Measurements from ENCODE around the gene ST3GAL4. TPM values are rescaled to one million over a fixed set of nuclear protein-coding genes. Genes with fewer than 3 reads are reported as not detected.

The ST3GAL4 gene
- total RNA-seq, 1 experiment from 2014 or later: 13.1 TPM

DNA sequence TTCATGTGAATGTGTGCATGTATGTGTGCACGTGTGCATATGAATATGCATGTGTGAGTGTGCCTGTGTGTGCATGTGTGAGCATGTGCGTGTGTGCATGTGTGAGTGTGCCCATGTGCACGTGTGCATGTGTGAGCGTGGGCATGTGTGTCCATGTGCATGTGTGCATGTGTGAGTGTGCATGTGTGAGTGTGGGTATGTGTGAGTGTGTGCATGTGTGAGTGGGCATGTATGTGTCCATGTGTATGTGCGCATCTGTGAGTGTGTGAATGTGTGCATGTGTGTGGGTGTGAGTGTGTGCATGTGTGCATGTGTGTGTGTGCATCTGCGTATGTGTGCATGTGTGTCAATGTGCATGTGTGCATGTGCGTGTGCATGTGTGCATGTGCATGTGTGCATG, 94.7 kb downstream of the ST3GAL4 start:
- Histone ChIP-seq H3K9me2 (ENCODE audit: insufficient read depth) (no peaks in the 10 kb centered on the region), H3K9me3 (ENCODE audit: control insufficient read depth in 1 of 2, insufficient read depth in 1 of 2, low read depth in 1 of 2, low read length in 2 of 2) (peaks cover 0 to 8% of the 10 kb centered on the region in 2 experiments; a peak in 1 of 4 replicates), H3K27me3 (ENCODE audit: insufficient read depth, low read length) (no peaks in the 10 kb centered on the region), H3K9ac (ENCODE audit: low read length) (no peak overlapping the region), H3K4me3 (replicated peaks in 1 of 2; ENCODE audit: low read depth in 1 of 2, low read length in 2 of 2) (no peak overlapping the region), H3K27ac (ENCODE audit: low read depth, low read length) (no peak overlapping the region), H2AFZ (ENCODE audit: low read depth, low read length, poor library complexity, severe bottlenecking) (no peak overlapping the region), H3K79me2 (ENCODE audit: insufficient read depth, low read length) (no peaks in the 10 kb centered on the region), H3K36me3 (ENCODE audit: control insufficient read depth in 1 of 2, insufficient read depth in 2 of 2, low read length in 2 of 2) (no peaks in the 10 kb centered on the region), H3K4me1 (ENCODE audit: control insufficient read depth in 1 of 2, insufficient read depth in 2 of 2, low read length in 2 of 2) (no peaks in the 10 kb centered on the region), H3K4me2 (ENCODE audit: low read length) (no peak overlapping the region), H4K20me1 (ENCODE audit: insufficient read depth) (no peaks in the 10 kb centered on the region)
- BruUV-seq (replicated peaks): no TSS peak
- ChIA-PET POLR2A (no interaction called here), CTCF (no interaction called here), RAD21 (ENCODE audit: low non-redundant PET in 1 of 2, low total read pairs in 2 of 2, uncharacterized antibody in 2 of 2, unreplicated experiment in 2 of 2) (no interaction called here)
- TF ChIP-seq, protein P1, sequence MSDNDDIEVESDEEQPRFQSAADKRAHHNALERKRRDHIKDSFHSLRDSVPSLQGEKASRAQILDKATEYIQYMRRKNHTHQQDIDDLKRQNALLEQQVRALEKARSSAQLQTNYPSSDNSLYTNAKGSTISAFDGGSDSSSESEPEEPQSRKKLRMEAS (IDR thresholded peaks at IDR 0.05): no peak
- TF ChIP-seq POLR2A (IDR thresholded peaks at IDR 0.05; ENCODE audit: borderline replicate concordance, extremely low read depth, insufficient read depth, insufficient read length) (no peak), ZNF274 (IDR thresholded peaks at IDR 0.05; ENCODE audit: low read depth, low read length) (no peak), ZFX (IDR thresholded peaks at IDR 0.05) (no peak), CBX3 (IDR thresholded peaks at IDR 0.05; ENCODE audit: low read depth) (no peak), JUND (IDR thresholded peaks at IDR 0.05) (no peak), TCF7L2 (IDR thresholded peaks at IDR 0.05; ENCODE audit: borderline replicate concordance, extremely low read depth, insufficient read depth, insufficient read length) (no peak), EGR1 (IDR thresholded peaks at IDR 0.05; ENCODE audit: low read depth) (no peak), SIN3A (IDR thresholded peaks at IDR 0.05; ENCODE audit: low read depth) (no peak), SRF (IDR thresholded peaks at IDR 0.05; ENCODE audit: low read depth) (no peak), ELF1 (IDR thresholded peaks at IDR 0.05; ENCODE audit: borderline replicate concordance, low read depth) (no peak), CEBPB (IDR thresholded peaks at IDR 0.05; ENCODE audit: low read depth) (no peak), YY1 (IDR thresholded peaks at IDR 0.05; ENCODE audit: extremely low read depth, insufficient replicate concordance, low read depth, low read length) (no peak), RAD21 (IDR thresholded peaks at IDR 0.05; ENCODE audit: low read depth) (no peak), EZH2phosphoT487 (IDR thresholded peaks at IDR 0.05; ENCODE audit: borderline replicate concordance) (no peak), POLR2AphosphoS5 (IDR thresholded peaks at IDR 0.05; ENCODE audit: low read depth, low read length) (no peak)
- TF ChIP-seq, protein P2, sequence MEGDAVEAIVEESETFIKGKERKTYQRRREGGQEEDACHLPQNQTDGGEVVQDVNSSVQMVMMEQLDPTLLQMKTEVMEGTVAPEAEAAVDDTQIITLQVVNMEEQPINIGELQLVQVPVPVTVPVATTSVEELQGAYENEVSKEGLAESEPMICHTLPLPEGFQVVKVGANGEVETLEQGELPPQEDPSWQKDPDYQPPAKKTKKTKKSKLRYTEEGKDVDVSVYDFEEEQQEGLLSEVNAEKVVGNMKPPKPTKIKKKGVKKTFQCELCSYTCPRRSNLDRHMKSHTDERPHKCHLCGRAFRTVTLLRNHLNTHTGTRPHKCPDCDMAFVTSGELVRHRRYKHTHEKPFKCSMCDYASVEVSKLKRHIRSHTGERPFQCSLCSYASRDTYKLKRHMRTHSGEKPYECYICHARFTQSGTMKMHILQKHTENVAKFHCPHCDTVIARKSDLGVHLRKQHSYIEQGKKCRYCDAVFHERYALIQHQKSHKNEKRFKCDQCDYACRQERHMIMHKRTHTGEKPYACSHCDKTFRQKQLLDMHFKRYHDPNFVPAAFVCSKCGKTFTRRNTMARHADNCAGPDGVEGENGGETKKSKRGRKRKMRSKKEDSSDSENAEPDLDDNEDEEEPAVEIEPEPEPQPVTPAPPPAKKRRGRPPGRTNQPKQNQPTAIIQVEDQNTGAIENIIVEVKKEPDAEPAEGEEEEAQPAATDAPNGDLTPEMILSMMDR (IDR thresholded peaks at IDR 0.05 in 2 of 3, conservative IDR thresholded peaks at IDR 0.05 in 1 of 3; ENCODE audit: borderline replicate concordance in 1 of 3, insufficient read depth in 1 of 3, low read depth in 2 of 3, low read length in 2 of 3): no peak
- TF ChIP-seq, protein P3, sequence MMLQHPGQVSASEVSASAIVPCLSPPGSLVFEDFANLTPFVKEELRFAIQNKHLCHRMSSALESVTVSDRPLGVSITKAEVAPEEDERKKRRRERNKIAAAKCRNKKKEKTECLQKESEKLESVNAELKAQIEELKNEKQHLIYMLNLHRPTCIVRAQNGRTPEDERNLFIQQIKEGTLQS (IDR thresholded peaks at IDR 0.05): no peak
- TF ChIP-seq, protein P4, sequence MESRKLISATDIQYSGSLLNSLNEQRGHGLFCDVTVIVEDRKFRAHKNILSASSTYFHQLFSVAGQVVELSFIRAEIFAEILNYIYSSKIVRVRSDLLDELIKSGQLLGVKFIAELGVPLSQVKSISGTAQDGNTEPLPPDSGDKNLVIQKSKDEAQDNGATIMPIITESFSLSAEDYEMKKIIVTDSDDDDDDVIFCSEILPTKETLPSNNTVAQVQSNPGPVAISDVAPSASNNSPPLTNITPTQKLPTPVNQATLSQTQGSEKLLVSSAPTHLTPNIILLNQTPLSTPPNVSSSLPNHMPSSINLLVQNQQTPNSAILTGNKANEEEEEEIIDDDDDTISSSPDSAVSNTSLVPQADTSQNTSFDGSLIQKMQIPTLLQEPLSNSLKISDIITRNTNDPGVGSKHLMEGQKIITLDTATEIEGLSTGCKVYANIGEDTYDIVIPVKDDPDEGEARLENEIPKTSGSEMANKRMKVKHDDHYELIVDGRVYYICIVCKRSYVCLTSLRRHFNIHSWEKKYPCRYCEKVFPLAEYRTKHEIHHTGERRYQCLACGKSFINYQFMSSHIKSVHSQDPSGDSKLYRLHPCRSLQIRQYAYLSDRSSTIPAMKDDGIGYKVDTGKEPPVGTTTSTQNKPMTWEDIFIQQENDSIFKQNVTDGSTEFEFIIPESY (IDR thresholded peaks at IDR 0.05; ENCODE audit: extremely low read depth, insufficient replicate concordance, low read length): no peak
- no peak for ATAC-seq
- DNase-seq (ENCODE audit: low read depth, low spot score): no peak
- intact Hi-C loops (cut with micrococcal nuclease): no loop called here

All from HCT116 (cell line).